T-helper 17 cell (primary cell): Measurements from ENCODE around the gene NTSR1. TPM values are rescaled to one million over a fixed set of nuclear protein-coding genes. Genes with fewer than 3 reads are reported as not detected.

Experiments used
- ATAC-seq: fragments of 150-1000 bp; cut with Tn5 transposase; 2 replicates; pipeline ENCODE4 v1.10.0; 2021; ENCODE audit warnings: mild to moderate bottlenecking, moderate library complexity
- DNase-seq, 3 donors: peaks; one replicate each; pipeline versions ENCODE4 v3.0.0 to v3.0.0-alpha.2; 2020 to 2021
- H3K9me3 ChIP-seq: one replicate; pipeline ENCODE4 v1.7.0; 2013; ENCODE audit warnings: low read length, mild to moderate bottlenecking; ENCODE audit not compliant: control insufficient read depth, poor library complexity, severe bottlenecking
- H3K27ac Mint-ChIP-seq: one replicate; pipeline ENCODE4 v1.8.0; 2022; ENCODE audit warnings: mild to moderate bottlenecking, moderate library complexity, mixed read lengths
- H3K27me3 Mint-ChIP-seq: one replicate; pipeline ENCODE4 v1.8.0; 2022; ENCODE audit warnings: mixed read lengths
- H3K36me3 Mint-ChIP-seq: one replicate; pipeline ENCODE4 v1.8.0; 2022; ENCODE audit warnings: low read depth, mixed read lengths
- H3K4me1 Mint-ChIP-seq: one replicate; pipeline ENCODE4 v1.8.0; 2022; ENCODE audit warnings: mild to moderate bottlenecking, mixed read lengths
- H3K4me3 Mint-ChIP-seq: one replicate; pipeline ENCODE4 v1.8.0; 2022; ENCODE audit warnings: mild to moderate bottlenecking, moderate library complexity, mixed read lengths
- total RNA-seq, 4 donors: library from RNA in 2 of 4; stranded (reverse) in 2 of 4; gene quantifications; one replicate each; pipeline ENCODE4 v1.2.3 and lab custom pipeline; 2022 to 2026

Gene NTSR1
- total RNA-seq, 2 donors from 2014 or later, result 0.10 TPM; not detected in 1

- H3K9me3 ChIP-seq, result no peaks in the 10 kb centered on the region
- Mint-ChIP-seq H3K4me1 (no peaks in the 10 kb centered on the region), H3K4me3 (no peak overlapping the region), H3K27ac (no peak overlapping the region), H3K36me3 (no peaks in the 10 kb centered on the region), H3K27me3 (peaks cover 1% of the 10 kb centered on the region)
- DNase-seq (no peak), ATAC-seq (no peak)
These were observed 52.5 kb downstream of the NTSR1 start for GRCh38 chr20:62760856-62761758.

GRCh38 chr20:62761759-62762131 is 53.1 kb downstream of the NTSR1 start:
- Mint-ChIP-seq H3K27ac (no peak overlapping the region), H3K36me3 (no peaks in the 10 kb centered on the region), H3K4me1 (no peaks in the 10 kb centered on the region), H3K27me3 (no peaks in the 10 kb centered on the region), H3K4me3 (no peak overlapping the region)
- DNase-seq (no peak), ATAC-seq (no peak)
- H3K9me3 ChIP-seq, result no peaks in the 10 kb centered on the region

GRCh38 chr20:62762376-62762775 is 53.7 kb downstream of the NTSR1 start:
- H3K4me3 Mint-ChIP-seq, result no peak overlapping the region
- H3K36me3 Mint-ChIP-seq, result no peaks in the 10 kb centered on the region
- no peak overlapping the region for H3K27ac Mint-ChIP-seq
- H3K27me3 Mint-ChIP-seq, result no peaks in the 10 kb centered on the region
- ATAC-seq, result no peak
- H3K9me3 ChIP-seq, result no peaks in the 10 kb centered on the region
- DNase-seq, result no peak
- H3K4me1 Mint-ChIP-seq, result peaks cover 3% of the 10 kb centered on the region

GRCh38 chr20:62762801-62763368 is 54.2 kb downstream of the NTSR1 start:
- peaks cover 4% of the 10 kb centered on the region for H3K4me1 Mint-ChIP-seq
- no peaks in the 10 kb centered on the region for H3K9me3 ChIP-seq
- H3K36me3 Mint-ChIP-seq, result no peaks in the 10 kb centered on the region
- no peak for DNase-seq
- no peaks in the 10 kb centered on the region for H3K27me3 Mint-ChIP-seq
- no peak overlapping the region for H3K27ac Mint-ChIP-seq
- no peak overlapping the region for H3K4me3 Mint-ChIP-seq
- ATAC-seq, result no peak

- DNase-seq, result no peak
- H3K4me3 Mint-ChIP-seq, result no peak overlapping the region
- no peak overlapping the region for H3K27ac Mint-ChIP-seq
- H3K9me3 ChIP-seq, result no peaks in the 10 kb centered on the region
- no peaks in the 10 kb centered on the region for H3K36me3 Mint-ChIP-seq
- H3K27me3 Mint-ChIP-seq, result no peaks in the 10 kb centered on the region
- no peak for ATAC-seq
- H3K4me1 Mint-ChIP-seq, result peaks cover 4% of the 10 kb centered on the region
These were observed 54.8 kb downstream of the NTSR1 start for GRCh38 chr20:62763404-62763803.

GRCh38 chr20:62764156-62764935 is 55.7 kb downstream of the NTSR1 start:
- Mint-ChIP-seq H3K36me3 (no peaks in the 10 kb centered on the region), H3K27me3 (no peaks in the 10 kb centered on the region), H3K4me3 (no peak overlapping the region), H3K27ac (no peak overlapping the region), H3K4me1 (peaks cover 9% of the 10 kb centered on the region)
- DNase-seq (no peak), ATAC-seq (no peak)
- no peaks in the 10 kb centered on the region for H3K9me3 ChIP-seq

- H3K4me3 Mint-ChIP-seq, result no peak overlapping the region
- no peak for DNase-seq
- H3K4me1 Mint-ChIP-seq, result peaks cover 9% of the 10 kb centered on the region
- ATAC-seq, result no peak
- H3K27me3 Mint-ChIP-seq, result no peaks in the 10 kb centered on the region
- no peaks in the 10 kb centered on the region for H3K36me3 Mint-ChIP-seq
- H3K9me3 ChIP-seq, result no peaks in the 10 kb centered on the region
- no peak overlapping the region for H3K27ac Mint-ChIP-seq
These were observed 56.4 kb downstream of the NTSR1 start for GRCh38 chr20:62765021-62765420.

- Mint-ChIP-seq H3K27me3 (no peaks in the 10 kb centered on the region), H3K27ac (no peak overlapping the region), H3K36me3 (no peaks in the 10 kb centered on the region), H3K4me3 (no peak overlapping the region), H3K4me1 (peaks cover 9% of the 10 kb centered on the region)
- ATAC-seq (no peak), DNase-seq (no peak)
- H3K9me3 ChIP-seq, result no peaks in the 10 kb centered on the region
These were observed 56.9 kb downstream of the NTSR1 start for GRCh38 chr20:62765432-62766070.

- Mint-ChIP-seq H3K27me3 (no peaks in the 10 kb centered on the region), H3K27ac (no peak overlapping the region), H3K4me1 (peaks cover 9% of the 10 kb centered on the region), H3K36me3 (no peaks in the 10 kb centered on the region), H3K4me3 (no peak overlapping the region)
- no peaks in the 10 kb centered on the region for H3K9me3 ChIP-seq
- ATAC-seq, result no peak
- DNase-seq, result no peak
These were observed 57.4 kb downstream of the NTSR1 start for GRCh38 chr20:62766071-62766450.

- H3K27ac Mint-ChIP-seq, result no peak overlapping the region
- no peak for ATAC-seq
- H3K9me3 ChIP-seq, result no peaks in the 10 kb centered on the region
- H3K4me3 Mint-ChIP-seq, result no peak overlapping the region
- no peaks in the 10 kb centered on the region for H3K36me3 Mint-ChIP-seq
- H3K27me3 Mint-ChIP-seq, result no peaks in the 10 kb centered on the region
- DNase-seq, result no peak
- peaks cover 9% of the 10 kb centered on the region for H3K4me1 Mint-ChIP-seq
These were observed 58.1 kb downstream of the NTSR1 start for GRCh38 chr20:62766716-62767115.

GRCh38 chr20:62768234-62768546 is 59.6 kb downstream of the NTSR1 start:
- H3K4me3 Mint-ChIP-seq, result no peak overlapping the region
- H3K27ac Mint-ChIP-seq, result no peak overlapping the region
- no peaks in the 10 kb centered on the region for H3K36me3 Mint-ChIP-seq
- DNase-seq, result no peak
- no peak for ATAC-seq
- no peaks in the 10 kb centered on the region for H3K27me3 Mint-ChIP-seq
- peaks cover 11% of the 10 kb centered on the region for H3K4me1 Mint-ChIP-seq
- H3K9me3 ChIP-seq, result no peaks in the 10 kb centered on the region

GRCh38 chr20:62768551-62769287 is 60.1 kb downstream of the NTSR1 start:
- Mint-ChIP-seq H3K36me3 (no peaks in the 10 kb centered on the region), H3K27me3 (no peaks in the 10 kb centered on the region), H3K4me1 (peaks cover 11% of the 10 kb centered on the region), H3K4me3 (no peak overlapping the region), H3K27ac (no peak overlapping the region)
- no peak for DNase-seq
- no peak for ATAC-seq
- H3K9me3 ChIP-seq, result no peaks in the 10 kb centered on the region
